ENCODE data around the gene DGCR8. TPM values are rescaled to one million over a fixed set of nuclear protein-coding genes. Genes with fewer than 3 reads are reported as not detected.

DGCR8 gene
- total and polyA plus RNA-seq, 10 donors: 7.8 to 62.7 (median 31.4) TPM

DNA sequence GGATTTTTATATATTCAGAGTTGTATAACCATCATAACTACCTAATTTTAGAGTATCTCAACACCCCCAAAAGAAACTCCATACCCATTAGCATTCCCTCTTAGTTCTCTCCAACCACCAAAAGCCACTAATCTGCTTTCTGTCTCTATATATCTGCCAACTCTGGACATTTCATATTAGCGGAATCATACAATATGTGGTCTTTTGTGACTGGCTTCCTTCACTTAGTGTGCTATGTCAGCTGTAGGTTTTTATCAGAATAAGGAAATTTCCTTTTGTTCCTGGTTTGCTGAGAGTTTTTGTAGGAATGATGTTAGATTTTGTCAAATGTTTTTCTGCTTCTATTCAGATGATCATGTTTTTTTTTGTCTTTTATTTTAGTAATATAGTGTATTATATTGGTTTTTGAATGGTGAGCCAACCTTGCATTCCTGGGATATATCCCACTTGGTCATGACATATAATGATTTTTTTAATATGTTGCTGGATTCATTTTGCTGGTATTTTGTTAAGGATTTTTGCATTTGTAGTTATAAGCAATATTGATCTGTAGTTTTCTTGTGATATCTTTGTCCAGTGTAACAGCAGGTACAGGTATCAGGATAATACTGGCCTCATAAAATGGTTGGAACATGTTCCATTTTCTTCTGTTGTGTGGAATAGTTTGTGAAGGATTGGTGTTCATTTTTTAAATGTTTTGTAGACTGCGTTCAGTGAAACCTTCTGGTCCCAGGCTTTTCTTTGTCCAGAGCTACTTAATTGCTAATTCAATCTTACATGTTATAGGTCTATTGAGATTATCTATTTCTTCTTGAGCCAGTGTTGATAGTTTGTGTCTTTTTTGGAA, 16.8 kb downstream of the DGCR8 start:
- Histone ChIP-seq H3K9me3 (peaks cover 0 to 8% (median 2%) of the 10 kb centered on the region in 8 donors), H3K4me3 (no peak overlapping the region), H3K36me3 (peaks cover 0 to 100% (median 86%) of the 10 kb centered on the region in 6 donors), H3K4me1 (peaks cover 0 to 39% (median 14%) of the 10 kb centered on the region in 6 donors), H3K27me3 (replicated peaks in 1 of 7) (no peaks in the 10 kb centered on the region), H3K27ac (no peak overlapping the region)
- intact Hi-C loops (cut with DNase I; ENCODE audit: low total_unique reads): no loop called here
- no peak for TF ChIP-seq POLR2A (IDR thresholded peaks at IDR 0.05)
- no peak for TF ChIP-seq POLR2AphosphoS5 (IDR thresholded peaks at IDR 0.05)
- TF ChIP-seq, protein P1, sequence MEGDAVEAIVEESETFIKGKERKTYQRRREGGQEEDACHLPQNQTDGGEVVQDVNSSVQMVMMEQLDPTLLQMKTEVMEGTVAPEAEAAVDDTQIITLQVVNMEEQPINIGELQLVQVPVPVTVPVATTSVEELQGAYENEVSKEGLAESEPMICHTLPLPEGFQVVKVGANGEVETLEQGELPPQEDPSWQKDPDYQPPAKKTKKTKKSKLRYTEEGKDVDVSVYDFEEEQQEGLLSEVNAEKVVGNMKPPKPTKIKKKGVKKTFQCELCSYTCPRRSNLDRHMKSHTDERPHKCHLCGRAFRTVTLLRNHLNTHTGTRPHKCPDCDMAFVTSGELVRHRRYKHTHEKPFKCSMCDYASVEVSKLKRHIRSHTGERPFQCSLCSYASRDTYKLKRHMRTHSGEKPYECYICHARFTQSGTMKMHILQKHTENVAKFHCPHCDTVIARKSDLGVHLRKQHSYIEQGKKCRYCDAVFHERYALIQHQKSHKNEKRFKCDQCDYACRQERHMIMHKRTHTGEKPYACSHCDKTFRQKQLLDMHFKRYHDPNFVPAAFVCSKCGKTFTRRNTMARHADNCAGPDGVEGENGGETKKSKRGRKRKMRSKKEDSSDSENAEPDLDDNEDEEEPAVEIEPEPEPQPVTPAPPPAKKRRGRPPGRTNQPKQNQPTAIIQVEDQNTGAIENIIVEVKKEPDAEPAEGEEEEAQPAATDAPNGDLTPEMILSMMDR (IDR thresholded peaks at IDR 0.05 in 8 of 11, conservative IDR thresholded peaks at IDR 0.05 in 3 of 11): no peak
- 98 to 100% (median 99%) methylated on average over 2 of the region's 2 CpGs for WGBS, 5 donors
- DNase-seq: no peak

DNA sequence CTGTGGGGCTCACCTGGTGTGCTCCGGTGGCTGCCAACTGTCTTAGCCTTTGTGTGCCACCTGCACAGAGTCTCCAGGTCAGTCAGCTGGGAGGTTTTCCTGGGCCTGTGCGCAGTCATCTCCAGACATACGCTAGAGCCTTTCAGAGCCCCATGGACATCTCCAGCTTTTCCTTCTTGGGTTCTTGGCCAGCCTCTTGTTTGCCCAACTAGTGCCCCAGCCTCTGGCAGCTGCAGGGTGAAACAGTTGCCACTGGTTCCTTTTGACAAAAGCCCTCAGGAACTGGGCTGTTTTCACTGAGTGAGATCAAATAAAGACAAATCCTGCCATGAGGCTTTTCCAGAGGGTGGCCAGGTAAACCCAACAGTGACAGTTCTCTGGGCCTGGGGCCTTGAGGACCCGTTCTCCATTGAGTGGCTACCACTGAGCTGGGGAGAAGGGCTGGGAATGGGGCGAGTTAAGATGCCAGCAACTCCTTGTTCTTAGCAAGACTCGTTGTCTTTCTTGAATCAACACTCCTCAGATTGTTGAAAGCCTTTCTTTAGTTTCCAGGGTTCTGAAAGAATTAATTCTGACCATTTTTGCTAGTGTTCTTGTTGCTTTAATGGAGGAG, 19.2 kb downstream of the DGCR8 start:
- Histone ChIP-seq H3K27ac (peak overlapping the region in 1 of 8 donors; percentile 68), H3K27me3 (replicated peaks in 1 of 7) (no peaks in the 10 kb centered on the region), H3K4me3 (no peak overlapping the region), H3K4me1 (peaks cover 0 to 21% (median 6%) of the 10 kb centered on the region in 6 donors), H3K9me3 (peaks cover 0 to 8% (median 2%) of the 10 kb centered on the region in 8 donors), H3K36me3 (peaks cover 0 to 100% (median 75%) of the 10 kb centered on the region in 6 donors)
- peak; percentile 33 for DNase-seq
- intact Hi-C loops (cut with DNase I; ENCODE audit: low total_unique reads): no loop called here
- 89 to 97% (median 96%) methylated on average over 6 of the region's 6 CpGs for WGBS, 5 donors
- TF ChIP-seq, protein P1 (IDR thresholded peaks at IDR 0.05 in 8 of 11, conservative IDR thresholded peaks at IDR 0.05 in 3 of 11): no peak
- no peak for TF ChIP-seq POLR2A (IDR thresholded peaks at IDR 0.05)
- no peak for TF ChIP-seq POLR2AphosphoS5 (IDR thresholded peaks at IDR 0.05)

DNA sequence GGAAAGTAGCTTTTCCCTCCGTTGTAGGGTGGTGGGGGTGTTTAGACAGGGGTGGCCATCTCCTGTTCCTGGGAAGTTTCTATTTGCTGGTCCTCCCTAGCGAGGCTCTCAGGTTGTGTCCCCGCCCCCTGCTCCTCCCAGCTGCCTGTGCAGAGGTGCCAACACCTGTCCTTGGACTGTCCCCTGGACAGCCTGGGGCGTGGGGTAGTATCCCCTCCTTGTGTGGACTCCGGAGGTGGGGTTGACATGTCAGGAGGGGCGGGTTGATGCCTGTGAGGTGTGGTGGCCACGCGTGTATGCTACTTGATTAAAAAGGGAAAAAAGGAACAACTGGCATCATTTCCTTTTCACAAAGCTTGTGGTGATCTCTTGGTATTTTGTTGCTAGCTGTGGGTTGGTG, 21.6 kb downstream of the DGCR8 start:
- H3K4me3 ChIP-seq: no peak overlapping the region
- H3K27me3 ChIP-seq (replicated peaks in 1 of 7): no peaks in the 10 kb centered on the region
- no peak overlapping the region for H3K27ac ChIP-seq
- peaks cover 0 to 21% (median 6%) of the 10 kb centered on the region in 6 donors for H3K4me1 ChIP-seq
- peak; percentile 56 for DNase-seq
- H3K36me3 ChIP-seq: peaks cover 0 to 100% (median 75%) of the 10 kb centered on the region in 6 donors
- WGBS, 5 donors: 51 to 79% (median 63%) methylated on average over 8 of the region's 8 CpGs
- TF ChIP-seq POLR2A (IDR thresholded peaks at IDR 0.05): no peak
- TF ChIP-seq POLR2AphosphoS5 (IDR thresholded peaks at IDR 0.05): no peak
- TF ChIP-seq, protein P1 (IDR thresholded peaks at IDR 0.05 in 8 of 11, conservative IDR thresholded peaks at IDR 0.05 in 3 of 11): no peak
- intact Hi-C loops (cut with DNase I; ENCODE audit: low total_unique reads): no loop called here
- H3K9me3 ChIP-seq: peaks cover 0 to 5% (median under 1%) of the 10 kb centered on the region in 8 donors

Data from spleen (tissue), 11 donors.